GM21737 (cell line): ENCODE measurements around the gene TMEM181.
A peak's percentile ranks its signal among the peaks of the same experiment; 100 is the strongest.
"Not testable (repeated sequence)": the region's sequence is repeated elsewhere in the genome, so short reads cannot be mapped to it uniquely, and the experiment has no call there.

Source experiments
- ATAC-seq: cut with Tn5 transposase; IDR thresholded peaks from one replicate; pipeline ENCODE4 v1.9.1; 2021; ENCODE audit warnings: mild to moderate bottlenecking, moderate library complexity; ENCODE audit not compliant: unreplicated experiment

The TMEM181 gene

GRCh38 chr6:158635427-158636073 is 75.7 kb downstream of the TMEM181 start:
- no peak for ATAC-seq

GRCh38 chr6:158636778-158637177 is 76.9 kb downstream of the TMEM181 start:
- ATAC-seq = no peak

GRCh38 chr6:158638324-158638854 is 78.5 kb downstream of the TMEM181 start:
- ATAC-seq = no peak

GRCh38 chr6:158639056-158639455 is 79.2 kb downstream of the TMEM181 start:
- no peak for ATAC-seq

- no peak for ATAC-seq
These were observed 80.6 kb downstream of the TMEM181 start for GRCh38 chr6:158640519-158640918.

- ATAC-seq = no peak
These were observed 82.3 kb downstream of the TMEM181 start for GRCh38 chr6:158642097-158642601.

GRCh38 chr6:158643836-158644230 is 83.9 kb downstream of the TMEM181 start:
- no peak for ATAC-seq

- ATAC-seq = peak; percentile 58
These were observed 84.6 kb downstream of the TMEM181 start, which contains the start of gene DYNLT1 for GRCh38 chr6:158644231-158645063. Gene DYNLT1 (minus strand): TSS chr6:158644743. CDS start chr6:158644708, 35 bp downstream.

GRCh38 chr6:158645064-158646022 is 85.5 kb downstream of the TMEM181 start:
- no peak for ATAC-seq

GRCh38 chr6:158646023-158646910 is 86.4 kb downstream of the TMEM181 start:
- no peak for ATAC-seq

GRCh38 chr6:158647501-158647900 is 87.6 kb downstream of the TMEM181 start:
- ATAC-seq = no peak

- no peak for ATAC-seq
These were observed 88.8 kb downstream of the TMEM181 start for GRCh38 chr6:158648682-158649131.

GRCh38 chr6:158649289-158650143 is 89.6 kb downstream of the TMEM181 start, which contains the start of gene SYTL3:
Gene SYTL3 (plus strand): TSS chr6:158650054. CDS start chr6:158663269, 13,215 bp downstream.
- peak; percentile 42 for ATAC-seq

- ATAC-seq = not testable (repeated sequence)
These were observed 92.3 kb downstream of the TMEM181 start for GRCh38 chr6:158651981-158652737.

GRCh38 chr6:158653577-158654354 is 93.9 kb downstream of the TMEM181 start:
- peak; percentile 53 for ATAC-seq

- ATAC-seq = no peak
These were observed 94.6 kb downstream of the TMEM181 start for GRCh38 chr6:158654498-158654897.

- ATAC-seq = no peak
These were observed 95.1 kb downstream of the TMEM181 start for GRCh38 chr6:158654960-158655489.
